ENCODE results near the gene ATXN1.

The ATXN1 gene

GRCh38 chr6:16696496-16696895 lies 64.8 kb downstream of the ATXN1 start:
- peak; percentile 43 for DNase-seq

GRCh38 chr6:16694781-16695578 lies 66.3 kb downstream of the ATXN1 start:
- DNase-seq, result peak; percentile 81

- no peak for DNase-seq
Observed at GRCh38 chr6:16691324-16691723, 69.9 kb downstream of the ATXN1 start.

- peak; percentile 46 for DNase-seq
Observed at GRCh38 chr6:16690608-16691142, 70.6 kb downstream of the ATXN1 start.

GRCh38 chr6:16689788-16690607 lies 71.3 kb downstream of the ATXN1 start:
- DNase-seq, result peak; percentile 46

GRCh38 chr6:16688984-16689636 lies 72.2 kb downstream of the ATXN1 start:
- DNase-seq, result peak; percentile 81

- DNase-seq, result no peak
Observed at GRCh38 chr6:16688436-16688835, 72.8 kb downstream of the ATXN1 start.

GRCh38 chr6:16687045-16687444 lies 74.2 kb downstream of the ATXN1 start:
- DNase-seq, result no peak

- peak; percentile 98 for DNase-seq
Observed at GRCh38 chr6:16684896-16685554, 76.2 kb downstream of the ATXN1 start.

GRCh38 chr6:16684195-16684689 lies 77.0 kb downstream of the ATXN1 start:
- peak; percentile 82 for DNase-seq

GRCh38 chr6:16683641-16684194 lies 77.5 kb downstream of the ATXN1 start:
- peak; percentile 88 for DNase-seq

GRCh38 chr6:16681260-16681873 lies 79.9 kb downstream of the ATXN1 start:
- peak; percentile 92 for DNase-seq

- DNase-seq, result no peak
Observed at GRCh38 chr6:16679050-16679449, 82.2 kb downstream of the ATXN1 start.

- no peak for DNase-seq
Observed at GRCh38 chr6:16677458-16677857, 83.8 kb downstream of the ATXN1 start.

GRCh38 chr6:16676978-16677377 lies 84.3 kb downstream of the ATXN1 start:
- DNase-seq, result no peak

- no peak for DNase-seq
Observed at GRCh38 chr6:16676376-16676775, 84.9 kb downstream of the ATXN1 start.

- DNase-seq, result no peak
Observed at GRCh38 chr6:16674801-16675392, 86.4 kb downstream of the ATXN1 start.

GRCh38 chr6:16673011-16673797 lies 88.1 kb downstream of the ATXN1 start:
- no peak for DNase-seq

- peak; percentile 56 for DNase-seq
Observed at GRCh38 chr6:16671302-16672289, 89.7 kb downstream of the ATXN1 start.

Measured in suppressor macrophage treated with lipopolysaccharide for 4 hours (primary cell).